ENCODE results near the gene GSK3B.

Gene GSK3B

DNA sequence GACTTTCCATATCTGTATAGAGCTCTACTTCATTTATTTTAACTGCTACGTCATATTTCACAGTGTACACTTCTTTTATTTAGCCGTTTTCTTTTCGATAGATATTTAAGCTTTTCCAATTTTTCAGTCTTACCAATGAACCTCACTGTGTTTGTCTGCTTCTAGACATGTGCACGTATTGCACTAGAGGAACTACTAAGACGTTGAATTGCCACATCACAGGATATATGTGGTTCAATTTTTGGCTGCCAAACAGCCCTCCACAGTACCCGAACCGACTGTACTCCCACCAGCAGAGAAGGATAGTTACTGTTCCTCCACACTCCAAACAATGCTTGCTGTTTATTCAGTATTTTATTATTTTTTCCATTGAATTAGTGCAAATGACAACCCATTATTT, 310.4 kb downstream of the GSK3B start:
- Histone ChIP-seq H3K4me3 (ENCODE audit: low read depth, low read length) (no peak overlapping the region), H2AFZ (ENCODE audit: low read length, unreplicated experiment) (no peak overlapping the region), H3K36me3 (ENCODE audit: insufficient read depth, low read length) (no peaks in the 10 kb centered on the region), H3K79me2 (ENCODE audit: control insufficient read depth, insufficient read depth, low read length, unreplicated experiment) (no peaks in the 10 kb centered on the region), H3K4me1 (ENCODE audit: control insufficient read depth, insufficient read depth, low read length, unreplicated experiment) (no peaks in the 10 kb centered on the region), H3K27ac (ENCODE audit: low read depth, low read length) (no peak overlapping the region), H3K27me3 (ENCODE audit: insufficient read depth, low read length) (no peaks in the 10 kb centered on the region)

DNA sequence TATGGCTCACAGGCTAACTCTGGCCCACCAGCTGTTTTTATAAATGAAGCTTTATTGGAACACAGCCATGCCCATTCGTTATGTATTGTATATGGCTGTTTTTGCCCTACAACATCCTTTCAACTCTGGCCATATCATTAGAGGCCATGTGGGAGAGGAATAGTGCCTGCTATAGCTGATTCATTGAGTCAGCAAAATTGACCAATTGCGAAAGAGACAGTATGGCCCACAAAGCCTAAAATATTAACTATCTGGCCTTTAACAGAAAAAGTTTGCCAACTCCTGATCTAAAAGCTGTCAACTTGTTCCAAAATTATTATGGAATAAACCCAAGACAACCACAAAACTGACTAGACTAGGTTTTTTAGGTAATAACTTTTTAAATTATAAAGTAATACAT, 311.0 kb downstream of the GSK3B start:
- Histone ChIP-seq H3K79me2 (ENCODE audit: control insufficient read depth, insufficient read depth, low read length, unreplicated experiment) (no peaks in the 10 kb centered on the region), H3K4me3 (ENCODE audit: low read depth, low read length) (no peak overlapping the region), H2AFZ (ENCODE audit: low read length, unreplicated experiment) (no peak overlapping the region), H3K4me1 (ENCODE audit: control insufficient read depth, insufficient read depth, low read length, unreplicated experiment) (no peaks in the 10 kb centered on the region), H3K27ac (ENCODE audit: low read depth, low read length) (no peak overlapping the region), H3K36me3 (ENCODE audit: insufficient read depth, low read length) (no peaks in the 10 kb centered on the region), H3K27me3 (ENCODE audit: insufficient read depth, low read length) (no peaks in the 10 kb centered on the region)

DNA sequence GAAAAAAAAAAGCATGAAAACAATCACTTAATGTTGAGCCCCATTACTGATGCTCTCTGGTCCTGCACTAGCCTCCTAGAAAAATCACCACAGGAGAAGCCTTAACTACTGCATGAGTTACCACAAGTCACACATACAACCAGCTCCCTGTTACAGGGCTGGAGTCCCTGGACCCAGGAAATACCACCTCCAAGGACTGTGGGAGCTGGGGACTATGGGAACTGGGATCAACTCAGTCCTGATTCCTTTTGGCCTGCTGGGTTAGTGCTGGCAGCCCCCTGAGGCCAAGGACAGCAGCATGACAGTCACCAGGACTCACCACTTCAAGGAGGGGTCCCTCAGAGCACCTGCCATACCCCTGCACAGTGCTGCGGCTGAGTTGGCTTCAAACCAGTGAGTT, 311.8 kb downstream of the GSK3B start:
- H3K36me3 ChIP-seq (ENCODE audit: insufficient read depth, low read length): no peaks in the 10 kb centered on the region
- no peak overlapping the region for H3K4me3 ChIP-seq (ENCODE audit: low read depth, low read length)
- no peak overlapping the region for H3K27ac ChIP-seq (ENCODE audit: low read depth, low read length)
- H3K27me3 ChIP-seq (ENCODE audit: insufficient read depth, low read length): no peaks in the 10 kb centered on the region
- H3K79me2 ChIP-seq (ENCODE audit: control insufficient read depth, insufficient read depth, low read length, unreplicated experiment): no peaks in the 10 kb centered on the region
- no peaks in the 10 kb centered on the region for H3K4me1 ChIP-seq (ENCODE audit: control insufficient read depth, insufficient read depth, low read length, unreplicated experiment)
- no peak overlapping the region for H2AFZ ChIP-seq (ENCODE audit: low read length, unreplicated experiment)

DNA sequence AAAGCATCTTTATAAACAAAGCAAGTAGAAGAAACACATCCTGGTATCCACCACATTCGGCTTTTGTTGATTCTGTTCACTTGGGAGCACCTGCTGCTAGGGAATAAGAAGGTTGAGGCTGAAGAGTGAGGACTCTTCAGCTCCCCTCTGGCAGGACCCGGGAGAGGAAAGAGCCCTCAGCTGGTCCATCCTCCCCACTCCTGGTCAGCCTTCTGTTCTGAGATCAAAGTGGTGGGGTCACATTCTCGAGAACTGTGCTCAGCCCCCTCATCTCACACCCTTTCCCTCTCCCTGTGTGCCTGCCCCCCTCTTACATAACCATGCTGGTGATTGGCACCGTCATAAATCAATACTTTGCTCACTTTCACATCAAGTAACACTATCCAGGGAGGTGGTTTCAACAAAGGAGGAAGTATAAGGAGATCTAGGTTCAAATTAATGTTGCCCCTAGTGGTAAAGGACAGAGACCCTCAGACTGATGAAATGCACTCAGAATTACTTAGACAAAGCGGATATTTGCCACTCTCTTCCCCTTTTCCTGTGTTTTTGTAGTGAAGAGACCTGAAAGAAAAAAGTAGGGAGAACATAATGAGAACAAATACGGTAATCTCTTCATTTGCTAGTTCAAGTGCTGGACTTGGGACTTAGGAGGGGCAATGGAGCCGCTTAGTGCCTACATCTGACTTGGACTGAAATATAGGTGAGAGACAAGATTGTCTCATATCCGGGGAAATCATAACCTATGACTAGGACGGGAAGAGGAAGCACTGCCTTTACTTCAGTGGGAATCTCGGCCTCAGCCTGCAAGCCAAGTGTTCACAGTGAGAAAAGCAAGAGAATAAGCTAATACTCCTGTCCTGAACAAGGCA, 312.7 kb downstream of the GSK3B start, which contains the start of gene NR1I2:
TSS of gene NR1I2 (plus strand) at position 772 of the 869 bp plus-strand sequence.
- no peaks in the 10 kb centered on the region for H3K27me3 ChIP-seq (ENCODE audit: insufficient read depth, low read length)
- H3K36me3 ChIP-seq (ENCODE audit: insufficient read depth, low read length): no peaks in the 10 kb centered on the region
- H2AFZ ChIP-seq (ENCODE audit: low read length, unreplicated experiment): no peak within 1 kb of the TSS

DNA sequence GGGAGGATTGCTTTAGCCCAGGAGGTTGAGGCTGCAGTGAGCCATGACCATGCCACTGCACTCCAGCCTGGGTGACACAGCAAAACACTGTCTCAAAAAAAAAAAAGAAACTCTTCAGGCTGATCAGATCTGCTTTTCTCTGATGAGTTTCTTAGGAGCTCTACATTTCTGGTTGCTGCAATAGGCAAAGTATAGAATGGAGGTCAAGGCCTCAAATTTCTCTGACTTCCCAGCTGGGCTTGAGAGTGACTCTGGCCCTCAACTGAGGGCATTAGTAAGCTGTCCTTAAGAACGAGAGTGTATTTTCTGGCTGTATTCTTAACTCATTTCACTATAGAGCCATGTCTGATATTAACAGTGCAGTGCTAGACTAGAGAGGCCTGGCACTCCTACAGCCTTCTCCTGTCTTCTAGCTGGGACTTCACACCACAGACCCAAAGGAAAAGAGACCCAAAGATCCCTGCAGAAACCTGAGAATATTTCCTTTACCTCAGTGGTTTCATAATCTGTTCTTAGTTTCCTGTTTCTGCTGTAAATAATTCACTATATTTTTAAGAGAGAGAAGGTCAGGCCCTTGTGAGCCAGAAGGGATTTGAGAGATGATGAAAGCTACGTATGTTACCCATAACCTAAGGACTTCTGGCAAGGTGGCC, 314.4 kb downstream of the GSK3B start:
- Histone ChIP-seq H3K36me3 (ENCODE audit: insufficient read depth, low read length) (no peaks in the 10 kb centered on the region), H3K27me3 (ENCODE audit: insufficient read depth, low read length) (no peaks in the 10 kb centered on the region), H3K4me1 (ENCODE audit: control insufficient read depth, insufficient read depth, low read length, unreplicated experiment) (no peaks in the 10 kb centered on the region), H3K27ac (ENCODE audit: low read depth, low read length) (no peak overlapping the region), H3K4me3 (ENCODE audit: low read depth, low read length) (no peak overlapping the region), H2AFZ (ENCODE audit: low read length, unreplicated experiment) (no peak overlapping the region), H3K79me2 (ENCODE audit: control insufficient read depth, insufficient read depth, low read length, unreplicated experiment) (no peaks in the 10 kb centered on the region)

More for the DNA sequence above, 312.7 kb downstream of the GSK3B start, which contains the start of gene NR1I2:
- H3K79me2 ChIP-seq (ENCODE audit: control insufficient read depth, insufficient read depth, low read length, unreplicated experiment): no peaks in the 10 kb centered on the region
- H3K4me1 ChIP-seq (ENCODE audit: control insufficient read depth, insufficient read depth, low read length, unreplicated experiment): no peaks in the 10 kb centered on the region
- H3K27ac ChIP-seq (ENCODE audit: low read depth, low read length): no peak within 1 kb of the TSS
- no peak within 1 kb of the TSS for H3K4me3 ChIP-seq (ENCODE audit: low read depth, low read length)

DNA sequence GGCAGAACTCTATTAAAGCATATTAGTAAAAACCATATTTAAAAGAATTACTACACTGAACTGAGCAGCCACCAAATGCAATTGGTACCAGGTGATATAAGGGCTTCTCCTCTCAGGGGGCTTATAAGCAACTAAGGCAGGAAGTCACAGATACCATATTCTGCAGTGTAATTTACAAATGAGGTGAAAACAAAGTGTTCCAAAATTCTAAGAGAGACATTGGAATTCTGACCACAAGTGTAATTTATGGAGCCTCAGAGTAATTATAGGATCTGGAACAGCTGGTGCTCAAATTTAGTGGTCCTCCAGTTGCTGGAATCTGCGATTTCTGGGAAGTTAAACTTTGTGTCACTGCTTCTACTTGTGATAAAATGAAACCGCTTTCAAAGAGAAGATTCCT, 315.4 kb downstream of the GSK3B start:
- no peak overlapping the region for H3K27ac ChIP-seq (ENCODE audit: low read depth, low read length)
- H2AFZ ChIP-seq (ENCODE audit: low read length, unreplicated experiment): no peak overlapping the region
- H3K36me3 ChIP-seq (ENCODE audit: insufficient read depth, low read length): no peaks in the 10 kb centered on the region
- no peaks in the 10 kb centered on the region for H3K4me1 ChIP-seq (ENCODE audit: control insufficient read depth, insufficient read depth, low read length, unreplicated experiment)
- H3K79me2 ChIP-seq (ENCODE audit: control insufficient read depth, insufficient read depth, low read length, unreplicated experiment): no peaks in the 10 kb centered on the region
- no peaks in the 10 kb centered on the region for H3K27me3 ChIP-seq (ENCODE audit: insufficient read depth, low read length)
- no peak overlapping the region for H3K4me3 ChIP-seq (ENCODE audit: low read depth, low read length)

DNA sequence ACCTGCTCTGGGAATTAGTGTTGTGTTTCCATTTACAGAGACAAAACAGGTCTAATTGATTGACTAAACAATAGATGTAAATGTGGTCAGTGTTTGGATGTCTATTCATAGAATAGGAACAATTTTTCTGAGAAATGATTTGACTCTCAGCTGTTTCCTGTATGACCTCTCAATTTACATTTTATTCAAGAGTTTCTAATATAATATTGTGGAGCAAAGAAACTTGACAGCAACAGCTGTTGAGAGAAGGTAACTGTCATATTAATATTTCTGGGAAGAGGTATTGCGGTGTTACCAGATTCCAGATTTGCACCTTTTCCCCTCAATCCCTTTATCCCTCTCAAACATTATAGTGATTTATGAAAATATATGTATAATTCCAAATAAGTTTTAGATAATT, 316.1 kb downstream of the GSK3B start:
- no peaks in the 10 kb centered on the region for H3K4me1 ChIP-seq (ENCODE audit: control insufficient read depth, insufficient read depth, low read length, unreplicated experiment)
- H3K36me3 ChIP-seq (ENCODE audit: insufficient read depth, low read length): no peaks in the 10 kb centered on the region
- H3K4me3 ChIP-seq (ENCODE audit: low read depth, low read length): no peak overlapping the region
- H3K27me3 ChIP-seq (ENCODE audit: insufficient read depth, low read length): no peaks in the 10 kb centered on the region
- H2AFZ ChIP-seq (ENCODE audit: low read length, unreplicated experiment): no peak overlapping the region
- no peak overlapping the region for H3K27ac ChIP-seq (ENCODE audit: low read depth, low read length)
- H3K79me2 ChIP-seq (ENCODE audit: control insufficient read depth, insufficient read depth, low read length, unreplicated experiment): no peaks in the 10 kb centered on the region

DNA sequence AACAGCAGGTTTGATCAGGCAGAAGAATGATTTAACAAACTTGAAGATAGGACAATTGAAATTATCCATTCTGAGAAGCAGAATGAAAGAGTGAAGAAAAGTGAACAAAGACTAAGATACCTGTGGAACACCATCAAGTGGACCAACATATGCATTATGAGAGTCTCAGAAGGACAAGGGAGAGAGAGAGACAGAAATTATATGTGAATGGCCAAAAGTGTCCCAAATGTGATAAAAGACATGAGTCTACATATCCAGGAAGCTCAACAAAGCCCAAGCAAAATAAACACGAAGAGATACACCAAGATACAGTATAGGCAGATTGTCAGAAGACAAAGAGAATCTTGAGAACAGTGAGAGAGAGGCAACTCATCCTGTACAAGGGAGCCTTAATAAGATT, 317.9 kb downstream of the GSK3B start:
- H3K4me3 ChIP-seq (ENCODE audit: low read depth, low read length): no peak overlapping the region
- no peaks in the 10 kb centered on the region for H3K36me3 ChIP-seq (ENCODE audit: insufficient read depth, low read length)
- no peaks in the 10 kb centered on the region for H3K79me2 ChIP-seq (ENCODE audit: control insufficient read depth, insufficient read depth, low read length, unreplicated experiment)
- H3K4me1 ChIP-seq (ENCODE audit: control insufficient read depth, insufficient read depth, low read length, unreplicated experiment): peaks cover 6% of the 10 kb centered on the region
- H3K27ac ChIP-seq (ENCODE audit: low read depth, low read length): no peak overlapping the region
- no peaks in the 10 kb centered on the region for H3K27me3 ChIP-seq (ENCODE audit: insufficient read depth, low read length)
- no peak overlapping the region for H2AFZ ChIP-seq (ENCODE audit: low read length, unreplicated experiment)

DNA sequence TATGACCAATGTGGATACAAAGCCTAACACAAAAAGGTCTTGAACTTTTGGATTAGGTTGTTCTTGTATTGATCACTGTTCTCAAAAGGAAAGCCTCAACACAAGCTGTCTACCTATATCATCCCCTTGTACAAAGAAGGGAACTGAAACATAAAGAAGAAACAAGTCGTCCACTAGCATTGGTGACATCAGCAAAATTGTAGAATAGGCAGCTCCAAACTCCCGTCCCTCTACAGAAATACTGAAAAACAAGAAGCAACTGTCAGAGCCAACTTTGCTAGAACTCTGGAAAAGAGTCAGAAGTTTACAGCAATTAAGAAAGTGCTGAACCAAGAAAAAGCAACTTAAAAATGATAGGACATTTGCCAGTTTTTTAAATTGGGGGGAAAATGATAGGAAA, 319.8 kb downstream of the GSK3B start:
- H3K36me3 ChIP-seq (ENCODE audit: insufficient read depth, low read length): no peaks in the 10 kb centered on the region
- no peaks in the 10 kb centered on the region for H3K27me3 ChIP-seq (ENCODE audit: insufficient read depth, low read length)
- H3K79me2 ChIP-seq (ENCODE audit: control insufficient read depth, insufficient read depth, low read length, unreplicated experiment): no peaks in the 10 kb centered on the region
- H3K27ac ChIP-seq (ENCODE audit: low read depth, low read length): no peak overlapping the region
- H3K4me1 ChIP-seq (ENCODE audit: control insufficient read depth, insufficient read depth, low read length, unreplicated experiment): peaks cover 11% of the 10 kb centered on the region
- H2AFZ ChIP-seq (ENCODE audit: low read length, unreplicated experiment): peak overlapping the region; percentile 24
- no peak overlapping the region for H3K4me3 ChIP-seq (ENCODE audit: low read depth, low read length)
